GM19099 (cell line): ENCODE measurements around the gene RAB29.
A peak's percentile ranks its signal among the peaks of the same experiment; 100 is the strongest.

Source experiments
- POLR2A ChIP-seq: IDR thresholded peaks from 3 replicates; pipeline ENCODE4 v1.6.1; 2011; ENCODE audit warnings: low read depth; ENCODE audit not compliant: insufficient read length; ENCODE audit errors: extremely low read depth

Gene RAB29

GRCh38 chr1:205775015-205775716 is at the start of gene RAB29:
TSS of gene RAB29 (minus strand) at chr1:205775482. CDS start at chr1:205774956, 526 bp downstream.
- peak; percentile 60 for TF ChIP-seq POLR2A

- TF ChIP-seq POLR2A = no peak
Observed at GRCh38 chr1:205824180-205824579, 48.9 kb upstream of the RAB29 start.

GRCh38 chr1:205822397-205822796 is 47.1 kb upstream of the RAB29 start:
- no peak for TF ChIP-seq POLR2A

- no peak for TF ChIP-seq POLR2A
Observed at GRCh38 chr1:205817988-205818387, 42.7 kb upstream of the RAB29 start.

- TF ChIP-seq POLR2A = no peak
Observed at GRCh38 chr1:205817364-205817763, 42.1 kb upstream of the RAB29 start.

GRCh38 chr1:205813755-205814058 is 38.4 kb upstream of the RAB29 start:
- no peak for TF ChIP-seq POLR2A

- TF ChIP-seq POLR2A = no peak
Observed at GRCh38 chr1:205812878-205813754, 37.8 kb upstream of the RAB29 start, which contains the start of gene SLC41A1. TSS of gene SLC41A1 (minus strand) at chr1:205813198. CDS start at chr1:205810441, 2,757 bp downstream.

GRCh38 chr1:205812271-205812877 is 37.1 kb upstream of the RAB29 start:
- no peak for TF ChIP-seq POLR2A

GRCh38 chr1:205811660-205812059 is 36.4 kb upstream of the RAB29 start:
- TF ChIP-seq POLR2A = no peak

- TF ChIP-seq POLR2A = no peak
Observed at GRCh38 chr1:205810448-205811157, 35.3 kb upstream of the RAB29 start.

- TF ChIP-seq POLR2A = no peak
Observed at GRCh38 chr1:205809942-205810345, 34.7 kb upstream of the RAB29 start.

GRCh38 chr1:205809469-205809868 is 34.2 kb upstream of the RAB29 start:
- no peak for TF ChIP-seq POLR2A

- no peak for TF ChIP-seq POLR2A
Observed at GRCh38 chr1:205805082-205805711, 29.9 kb upstream of the RAB29 start.

- no peak for TF ChIP-seq POLR2A
Observed at GRCh38 chr1:205804605-205805004, 29.3 kb upstream of the RAB29 start.
